SK-N-SH (cell line): Measurements from ENCODE around the gene SLC35A5. TPM values are rescaled to one million over a fixed set of nuclear protein-coding genes. Genes with fewer than 3 reads are reported as not detected.

Source experiments
- CTCF ChIA-PET: fragments of 300-600, 350-600 bp; formaldehyde crosslinking; extraction: SDS; loops from one replicate; lab custom pipeline; 2021; lab: Yijun Ruan, JAX
- POLR2A ChIA-PET: fragments of 350-600 bp; sonication (Branson Sonifier 250); formaldehyde crosslinking; extraction: SDS; loops from one replicate; lab custom pipeline; 2020; ENCODE audit warnings: antibody characterized with exemption, inconsistent platforms; lab: Yijun Ruan, JAX
- DNase-seq: peaks from one replicate; pipeline ENCODE4 v3.0.0; 2012
- H2AFZ ChIP-seq: fragments of 200-600 bp; sonication (generic); 2 replicates; pipeline ENCODE4 v1.8.1; 2016; ENCODE audit warnings: antibody characterized with exemption, mild to moderate bottlenecking, low read depth
- H3F3A ChIP-seq: fragments of 200-600 bp; sonication (generic); replicated peaks from 2 replicates; pipeline ENCODE3; 2016; ENCODE audit warnings: antibody characterized with exemption, mild to moderate bottlenecking; ENCODE audit not compliant: insufficient read depth
- H3K27ac ChIP-seq, 2 experiments: fragments of 200-500 bp in 1 of 2; fragments of 200-600 bp in 1 of 2; sonication (Bioruptor generic) in 1 of 2; sonication (generic), shearing (Covaris generic) in 1 of 2; 2 replicates each; pipeline versions ENCODE4 v1.5.1 to v1.6.1; 2014 to 2016; ENCODE audit warnings: low read depth in 2 of 2, inconsistent platforms in 1 of 2, low read length in 1 of 2, mild to moderate bottlenecking in 1 of 2, mixed read lengths in 1 of 2
- H3K27me3 ChIP-seq: fragments of 200-600 bp; sonication (generic), shearing (Covaris generic); 2 replicates; pipeline ENCODE4 v1.6.1; 2016; ENCODE audit warnings: mixed run types; ENCODE audit not compliant: insufficient read depth
- H3K36me3 ChIP-seq, 2 experiments: fragments of 200-500 bp in 1 of 2; fragments of 200-600 bp in 1 of 2; sonication (Bioruptor generic) in 1 of 2; sonication (generic) in 1 of 2; replicated peaks in 1 of 2; 2 replicates each; pipeline versions ENCODE3 to v1.5.1; 2014 to 2016; ENCODE audit warnings: low read length in 1 of 2, mild to moderate bottlenecking in 1 of 2; ENCODE audit not compliant: insufficient read depth in 2 of 2, control insufficient read depth in 1 of 2
- H3K4me1 ChIP-seq, 2 experiments: fragments of 200-500 bp in 1 of 2; fragments of 200-600 bp in 1 of 2; sonication (Bioruptor generic) in 1 of 2; sonication (generic), shearing (Covaris generic) in 1 of 2; 2 replicates each; pipeline versions ENCODE4 v1.5.1 to v1.6.1; 2014 to 2016; ENCODE audit warnings: low read depth in 1 of 2, low read length in 1 of 2, mixed run types in 1 of 2; ENCODE audit not compliant: insufficient read depth in 2 of 2, control insufficient read depth in 1 of 2
- H3K4me2 ChIP-seq: fragments of 200-600 bp; sonication (generic), shearing (Covaris generic); 2 replicates; pipeline ENCODE4 v1.6.1; 2017; ENCODE audit warnings: mixed run types
- H3K4me3 ChIP-seq, 2 experiments: fragments of 200-500 bp in 1 of 2; fragments of 200-600 bp in 1 of 2; sonication (Bioruptor generic) in 1 of 2; sonication (generic), shearing (Covaris generic) in 1 of 2; 2 replicates each; pipeline versions ENCODE4 v1.5.1 to v1.8.1; 2014 to 2016; ENCODE audit warnings: low read depth in 2 of 2, inconsistent platforms in 1 of 2, low read length in 1 of 2, mild to moderate bottlenecking in 1 of 2, mixed read lengths in 1 of 2, moderate library complexity in 1 of 2
- H3K79me2 ChIP-seq: fragments of 200-600 bp; sonication (generic); 2 replicates; pipeline ENCODE4 v1.8.1; 2017; ENCODE audit warnings: mild to moderate bottlenecking; ENCODE audit not compliant: insufficient read depth
- H3K9ac ChIP-seq: fragments of 200-600 bp; sonication (generic); 2 replicates; pipeline ENCODE4 v1.6.1; 2017; ENCODE audit warnings: mixed run types
- H3K9me2 ChIP-seq: fragments of 200-600 bp; sonication (generic); 2 replicates; pipeline ENCODE4 v1.6.1; 2017; ENCODE audit warnings: mixed run types
- H3K9me3 ChIP-seq: fragments of 200-600 bp; sonication (generic); 2 replicates; pipeline ENCODE4 v1.6.1; 2017; ENCODE audit warnings: mixed run types, mild to moderate bottlenecking, moderate library complexity
- H4K20me1 ChIP-seq: fragments of 200-600 bp; sonication (generic); 2 replicates; pipeline ENCODE4 v1.6.1; 2017; ENCODE audit warnings: mild to moderate bottlenecking, mixed run types; ENCODE audit not compliant: insufficient read depth
- CTCF ChIP-seq: fragments of 200-600 bp; sonication (generic); IDR thresholded peaks from 2 replicates; pipeline ENCODE4 v1.6.1; 2017; ENCODE audit warnings: antibody characterized with exemption, mild to moderate bottlenecking, moderate library complexity
- ELF1 ChIP-seq: IDR thresholded peaks from 2 replicates; pipeline ENCODE4 v1.4.0; 2012
- FOSL2 ChIP-seq: IDR thresholded peaks from 2 replicates; pipeline ENCODE4 v1.4.0; 2012; ENCODE audit warnings: low read depth, mild to moderate bottlenecking, moderate library complexity, borderline replicate concordance
- FOXJ3 ChIP-seq: sonication (generic); formaldehyde crosslinking; IDR thresholded peaks from 2 replicates; pipeline ENCODE4 v1.5.1; 2020; ENCODE audit warnings: mild to moderate bottlenecking, missing genetic modification reagents
- GABPA ChIP-seq: IDR thresholded peaks from 2 replicates; pipeline ENCODE4 v1.4.0; 2012; ENCODE audit warnings: low read depth, mild to moderate bottlenecking
- JUND ChIP-seq: IDR thresholded peaks from 2 replicates; pipeline ENCODE4 v1.4.0; 2012
- NRF1 ChIP-seq: IDR thresholded peaks from 2 replicates; pipeline ENCODE4 v1.6.1; 2012; ENCODE audit warnings: low read depth, mild to moderate bottlenecking, low read length
- PBX3 ChIP-seq: IDR thresholded peaks from 2 replicates; pipeline ENCODE4; 2012
- POLR2AphosphoS5 ChIP-seq: IDR thresholded peaks from 2 replicates; pipeline ENCODE4 v1.6.1; 2012; ENCODE audit warnings: low read depth, low read length
- RFX5 ChIP-seq: IDR thresholded peaks from 2 replicates; pipeline ENCODE4 v1.6.1; 2012; ENCODE audit warnings: mild to moderate bottlenecking, improper control_type of control experiment, low read length
- RXRA ChIP-seq: IDR thresholded peaks from 2 replicates; pipeline ENCODE4 v1.4.0; 2012; ENCODE audit warnings: low read depth, mild to moderate bottlenecking, borderline replicate concordance
- SIN3A ChIP-seq: IDR thresholded peaks from 2 replicates; pipeline ENCODE4 v1.6.1; 2012; ENCODE audit warnings: low read depth, mild to moderate bottlenecking, low read length, moderate library complexity, borderline replicate concordance
- SMC3 ChIP-seq: IDR thresholded peaks from 2 replicates; pipeline ENCODE4 v1.6.1; 2012; ENCODE audit warnings: low read depth, low read length, improper control_type of control experiment
- TAF1 ChIP-seq: IDR thresholded peaks from 2 replicates; pipeline ENCODE4 v1.6.1; 2012; ENCODE audit warnings: low read depth, mild to moderate bottlenecking, low read length, moderate library complexity, borderline replicate concordance
- ZBTB33 ChIP-seq: IDR thresholded peaks from 2 replicates; pipeline ENCODE4 v1.4.0; 2012; ENCODE audit warnings: low read depth, borderline replicate concordance
- polyA plus RNA-seq, 3 experiments: library from polyadenylated mRNA; depleted of rRNA; stranded (reverse); fragments of >200 nt; gene quantifications; 2 replicates each; pipeline ENCODE4 v1.2.3, GENCODE V29; 2012

SLC35A5 gene
- polyA plus RNA-seq, 1 of the 3 experiments (the other 2 are of a cell fraction) = 16.0 TPM

- DNase-seq = no peak
- no peak overlapping the region for H3K4me3 ChIP-seq
- H3K9me2 ChIP-seq = no peaks in the 10 kb centered on the region
- H3F3A ChIP-seq = peaks cover 13% of the 10 kb centered on the region
- TF ChIP-seq FOXJ3 (CRISPR knock-in tag) (no peak), ELF1 (no peak), SMC3 (no peak), FOSL2 (no peak), SIN3A (no peak), GABPA (no peak), CTCF (no peak), RFX5 (no peak), RXRA (no peak), JUND (no peak), TAF1 (no peak), POLR2AphosphoS5 (no peak), NRF1 (no peak), PBX3 (no peak), ZBTB33 (no peak)
- TF ChIP-seq, all 33 proteins: peak for 0
- Histone ChIP-seq H3K27me3 (no peaks in the 10 kb centered on the region), H3K4me1 (peaks cover 0 to under 1% of the 10 kb centered on the region in 2 experiments; a peak in 1 of 4 replicates), H3K9me3 (no peaks in the 10 kb centered on the region), H3K9ac (no peak overlapping the region), H3K79me2 (no peaks in the 10 kb centered on the region), H3K27ac (no peak overlapping the region), H3K4me2 (no peak overlapping the region), H2AFZ (no peak overlapping the region), H4K20me1 (no peaks in the 10 kb centered on the region), H3K36me3 (peaks cover 12 to 40% of the 10 kb centered on the region in 2 experiments)
- POLR2A ChIA-PET = no interaction called here
- CTCF ChIA-PET = interaction anchor here (1.2 to 2.2 kb wide), 2 partner anchors 17 to 30 kb away, joined by 3 to 7 read pairs; no protein-coding TSS in a partner anchor
Measured at GRCh38 chr3:112598731-112599130, 36.9 kb downstream of the SLC35A5 start.
